Measurements from ENCODE around the gene POSTN. TPM values are rescaled to one million over a fixed set of nuclear protein-coding genes. Genes with fewer than 3 reads are reported as not detected.

Gene POSTN, protein sequence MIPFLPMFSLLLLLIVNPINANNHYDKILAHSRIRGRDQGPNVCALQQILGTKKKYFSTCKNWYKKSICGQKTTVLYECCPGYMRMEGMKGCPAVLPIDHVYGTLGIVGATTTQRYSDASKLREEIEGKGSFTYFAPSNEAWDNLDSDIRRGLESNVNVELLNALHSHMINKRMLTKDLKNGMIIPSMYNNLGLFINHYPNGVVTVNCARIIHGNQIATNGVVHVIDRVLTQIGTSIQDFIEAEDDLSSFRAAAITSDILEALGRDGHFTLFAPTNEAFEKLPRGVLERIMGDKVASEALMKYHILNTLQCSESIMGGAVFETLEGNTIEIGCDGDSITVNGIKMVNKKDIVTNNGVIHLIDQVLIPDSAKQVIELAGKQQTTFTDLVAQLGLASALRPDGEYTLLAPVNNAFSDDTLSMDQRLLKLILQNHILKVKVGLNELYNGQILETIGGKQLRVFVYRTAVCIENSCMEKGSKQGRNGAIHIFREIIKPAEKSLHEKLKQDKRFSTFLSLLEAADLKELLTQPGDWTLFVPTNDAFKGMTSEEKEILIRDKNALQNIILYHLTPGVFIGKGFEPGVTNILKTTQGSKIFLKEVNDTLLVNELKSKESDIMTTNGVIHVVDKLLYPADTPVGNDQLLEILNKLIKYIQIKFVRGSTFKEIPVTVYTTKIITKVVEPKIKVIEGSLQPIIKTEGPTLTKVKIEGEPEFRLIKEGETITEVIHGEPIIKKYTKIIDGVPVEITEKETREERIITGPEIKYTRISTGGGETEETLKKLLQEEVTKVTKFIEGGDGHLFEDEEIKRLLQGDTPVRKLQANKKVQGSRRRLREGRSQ
- polyA plus RNA-seq (2013, experiment 1 of 2; ENCODE audit: insufficient read length) = 3,221 TPM
- polyA plus RNA-seq (2013, experiment 2 of 2; ENCODE audit: insufficient read length) = 6,823 TPM

DNA sequence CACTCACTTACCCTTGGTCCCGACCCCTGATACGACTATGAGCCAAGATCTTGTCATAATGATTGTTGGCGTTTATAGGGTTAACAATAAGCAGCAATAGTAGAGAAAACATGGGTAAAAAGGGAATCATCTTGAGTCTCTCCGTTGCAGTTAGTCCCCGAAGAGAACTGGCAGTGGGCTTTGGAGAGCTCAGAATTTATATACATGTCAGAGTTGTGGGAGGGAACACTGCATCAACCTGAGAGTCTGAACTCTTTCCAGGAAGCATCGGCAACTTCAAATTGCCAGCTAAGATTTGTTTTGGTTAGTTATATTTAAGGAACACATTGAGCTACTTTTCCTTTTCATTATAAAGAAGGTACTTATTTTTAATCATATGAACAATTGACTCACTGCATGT, at the start of gene POSTN:
Gene POSTN, minus strand, starts transcription at position 172 of the 400 bp plus-strand sequence. Its CDS starts 42 bp downstream, at position 130.
- DNase-seq = peak; percentile 83

- DNase-seq = no peak
These were observed 48.6 kb upstream of the POSTN start for GRCh38 chr13:37647031-37647650.

- no peak for DNase-seq
These were observed 48.0 kb upstream of the POSTN start for GRCh38 chr13:37646531-37646930.

GRCh38 chr13:37645181-37645740, 46.7 kb upstream of the POSTN start:
- DNase-seq = no peak

- DNase-seq = no peak
These were observed 42.8 kb upstream of the POSTN start for GRCh38 chr13:37641391-37641790.

DNA sequence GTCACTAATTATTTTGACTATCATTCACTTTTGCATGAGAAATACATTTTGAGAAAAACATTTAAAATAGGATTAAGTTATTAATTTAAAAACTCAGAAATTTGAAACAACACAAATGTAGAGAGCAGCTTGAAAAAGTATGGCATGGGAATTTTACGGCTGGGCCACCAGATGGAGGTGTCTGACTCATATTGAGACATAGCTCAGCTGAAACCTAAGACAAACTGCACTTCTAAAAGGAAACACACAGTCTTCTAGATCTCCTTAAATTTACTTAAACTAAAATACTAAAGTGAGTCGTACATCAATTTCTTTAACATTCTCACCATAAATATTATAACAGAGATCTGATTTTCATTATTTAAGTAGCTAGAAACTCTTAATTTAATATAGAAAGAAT, 41.9 kb upstream of the POSTN start:
- DNase-seq = peak; percentile 74

DNA sequence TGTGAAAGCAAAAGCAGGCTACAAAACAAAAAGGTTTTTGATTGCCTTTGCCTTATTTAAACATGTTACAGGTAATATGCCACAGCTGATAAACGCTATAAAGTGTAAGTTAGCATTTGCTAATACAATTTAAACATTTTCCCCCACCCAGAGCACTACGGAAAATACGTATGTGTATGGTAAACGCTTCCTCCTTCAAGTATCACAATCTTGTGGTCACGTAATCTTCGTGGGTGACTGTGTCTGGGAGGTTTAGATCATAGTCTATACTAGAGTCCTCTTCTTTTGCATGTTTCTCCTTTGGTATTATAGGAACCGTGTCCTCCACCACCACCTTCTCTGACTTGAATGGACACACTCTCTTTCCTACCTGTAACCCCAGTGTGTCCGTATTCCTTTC, 38.1 kb upstream of the POSTN start:
- no peak for DNase-seq

- DNase-seq = no peak
These were observed 33.7 kb upstream of the POSTN start for GRCh38 chr13:37632294-37632693.

DNA sequence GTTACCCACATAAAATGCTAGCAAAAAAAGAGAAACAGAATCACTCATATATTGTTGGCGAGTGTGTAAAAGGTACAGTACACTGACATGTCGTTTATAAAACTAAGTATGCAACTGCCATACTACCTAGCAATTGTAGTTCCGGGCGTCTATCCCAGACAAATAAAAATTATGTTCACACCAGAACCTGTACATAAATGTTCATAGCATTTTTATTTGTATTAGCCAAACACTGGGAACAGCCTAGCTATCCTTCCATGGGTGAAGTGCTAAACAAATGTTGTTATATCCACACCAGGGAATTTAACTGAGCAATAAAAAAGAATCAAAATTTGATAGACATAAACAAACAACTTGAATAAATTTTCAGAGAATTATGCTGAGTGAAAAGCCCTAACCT, 28.9 kb upstream of the POSTN start:
- DNase-seq = no peak

DNA sequence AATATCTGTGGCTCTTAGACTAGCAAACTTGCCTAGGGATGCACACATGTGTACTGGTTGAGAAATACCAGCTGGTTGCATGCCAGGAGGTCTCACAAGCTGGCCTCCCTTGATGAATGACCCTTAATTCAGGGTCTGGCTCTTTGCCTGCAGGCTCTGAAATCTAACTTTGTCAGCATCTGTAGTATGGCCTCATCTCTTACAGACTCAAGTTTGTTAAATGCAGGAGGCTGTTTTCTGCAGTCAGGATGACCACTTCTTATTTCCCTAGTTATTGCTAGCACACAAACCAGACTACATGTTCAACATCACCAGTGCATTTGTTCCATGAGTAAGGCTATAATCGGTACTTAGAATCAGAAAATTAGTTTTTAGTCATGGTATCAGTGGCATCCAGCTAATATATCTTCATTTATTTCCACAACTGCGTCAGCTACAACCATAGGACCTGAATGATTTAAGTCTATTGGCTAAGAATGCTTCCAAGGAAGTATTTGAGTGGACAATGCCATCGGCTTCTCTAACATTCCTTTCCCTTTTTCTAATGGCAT, 23.3 kb upstream of the POSTN start:
- no peak for DNase-seq

- peak; percentile 87 for DNase-seq
These were observed 20.0 kb upstream of the POSTN start for GRCh38 chr13:37618554-37618953.

DNA sequence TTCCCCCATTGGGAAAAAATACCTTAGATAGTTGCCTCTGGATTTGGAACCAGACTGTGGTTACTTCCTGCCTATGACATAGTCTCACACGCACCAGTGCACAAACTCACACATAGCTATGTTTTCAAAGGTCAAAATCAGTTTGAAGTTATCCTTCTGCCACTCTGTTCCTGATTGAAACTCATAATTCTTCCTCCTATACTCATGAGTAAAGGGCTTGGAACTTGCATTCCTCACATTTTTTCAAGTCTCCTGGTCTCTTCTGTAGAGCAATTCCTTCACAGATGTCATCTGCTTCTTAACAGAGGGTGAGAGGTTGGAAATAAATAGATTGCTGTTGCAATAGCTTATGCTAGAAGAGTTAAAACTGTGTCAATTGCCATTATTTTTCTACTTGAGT, 18.6 kb upstream of the POSTN start:
- peak; percentile 97 for DNase-seq

DNA sequence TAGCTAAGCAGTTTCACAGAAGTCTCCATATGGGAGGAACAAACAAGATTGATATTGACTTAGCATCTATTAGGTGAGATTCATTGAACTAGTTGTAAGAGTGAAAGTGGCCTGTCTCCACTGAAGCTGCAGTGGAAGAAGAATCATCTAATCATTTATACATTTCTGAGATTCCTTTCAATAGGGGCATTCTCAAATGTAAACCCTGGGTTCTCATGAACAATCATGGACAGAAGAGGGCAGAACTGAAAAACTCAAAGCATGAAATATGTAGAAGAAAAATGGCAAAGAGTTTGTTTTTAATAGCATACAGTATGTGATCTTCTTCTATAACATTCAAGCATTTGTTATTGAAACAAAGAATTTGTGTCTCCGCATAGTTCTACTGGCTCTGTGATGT, 17.6 kb upstream of the POSTN start:
- peak; percentile 76 for DNase-seq

GRCh38 chr13:37615276-37615675, 16.7 kb upstream of the POSTN start:
- peak; percentile 43 for DNase-seq

DNA sequence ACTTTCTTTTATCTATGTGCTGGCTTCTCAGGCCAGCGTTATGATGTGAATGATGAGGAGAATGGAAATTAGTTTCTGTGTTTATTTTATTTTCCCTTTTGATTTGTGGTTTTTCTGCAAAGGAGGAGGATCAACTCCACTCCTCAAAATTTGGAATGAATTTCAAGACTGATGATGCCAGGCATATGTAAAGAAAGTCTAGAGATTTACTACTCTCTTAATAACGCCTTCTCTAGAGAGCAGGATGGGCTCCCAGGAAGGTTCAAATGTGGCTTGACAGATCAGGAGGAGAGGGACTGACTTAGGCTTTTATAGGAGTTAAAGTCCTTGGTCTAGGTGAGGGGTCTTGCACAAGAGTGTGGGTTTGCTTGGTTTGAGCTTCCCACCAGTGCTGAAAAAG, 15.1 kb upstream of the POSTN start:
- DNase-seq = no peak

DNA sequence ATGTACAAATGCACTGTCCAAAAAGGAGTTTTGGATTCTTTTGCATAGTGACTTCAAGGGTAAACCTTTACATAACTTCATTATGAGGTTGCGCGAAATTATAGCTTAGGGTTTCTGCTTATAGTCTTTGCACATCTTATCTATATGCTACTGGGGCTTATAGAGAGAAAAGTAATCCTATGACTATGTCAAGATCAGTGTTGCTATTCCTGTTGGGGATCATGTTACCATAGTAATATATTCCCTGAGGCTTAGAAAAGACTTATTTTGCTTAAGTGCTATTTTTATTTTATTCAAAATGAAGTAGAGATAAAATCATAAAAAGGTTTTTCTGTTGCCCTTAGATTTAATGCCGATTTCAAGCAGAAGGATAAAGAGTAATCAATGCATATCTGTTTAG, 14.7 kb upstream of the POSTN start:
- DNase-seq = peak; percentile 49

DNA sequence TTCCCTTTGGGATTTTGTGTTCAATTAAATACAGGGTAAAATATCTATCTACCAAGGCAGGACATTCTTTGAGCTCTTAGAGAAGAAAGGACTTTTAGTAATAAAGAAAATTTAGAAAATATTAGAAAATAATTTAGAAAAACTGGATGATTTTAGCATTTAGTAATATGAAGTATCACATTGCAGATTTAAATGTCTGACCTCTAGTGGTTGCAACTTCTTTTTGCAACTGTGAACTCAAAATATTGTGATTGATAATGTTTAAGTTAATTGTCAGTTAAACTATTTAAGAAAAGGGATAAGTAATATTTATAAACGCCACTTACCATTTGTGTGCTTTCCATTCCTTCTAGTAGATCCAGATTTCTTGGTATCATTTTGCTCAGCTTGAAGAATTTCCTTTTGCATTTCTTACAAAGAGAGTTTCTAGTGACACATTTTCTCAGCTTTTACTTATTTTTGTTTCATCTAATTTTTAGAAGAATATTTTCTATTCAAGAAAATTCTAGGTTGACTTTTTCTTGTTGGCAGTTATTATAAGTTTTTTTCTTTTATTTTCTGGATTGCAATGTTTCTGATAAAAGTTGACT, 10.3 kb upstream of the POSTN start:
- no peak for DNase-seq

GRCh38 chr13:37602733-37603381, 4.3 kb upstream of the POSTN start:
- peak; percentile 60 for DNase-seq

- DNase-seq = peak; percentile 47
These were observed 3.3 kb upstream of the POSTN start for GRCh38 chr13:37601648-37602440.

DNA sequence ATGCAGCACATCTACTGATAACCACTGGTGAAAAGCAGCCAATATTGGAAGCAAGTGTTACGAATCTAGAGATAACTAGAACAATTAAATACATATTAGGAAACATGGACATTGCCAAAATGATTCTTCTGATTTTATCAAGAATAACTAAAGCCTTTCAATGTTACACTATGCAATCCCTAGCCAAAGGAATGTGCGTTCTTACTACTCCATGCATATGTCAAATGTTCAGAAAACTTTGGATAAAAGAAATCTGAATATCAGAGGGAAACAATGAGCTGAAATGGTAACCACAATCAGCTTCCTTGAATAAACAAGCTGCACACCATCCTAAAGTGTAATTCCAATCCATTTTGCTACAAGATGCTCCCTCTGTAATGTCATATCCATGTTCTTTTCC, 951 bp upstream of the POSTN start:
- DNase-seq = no peak
